ENCODE results near the gene SLC17A3.

DNA sequence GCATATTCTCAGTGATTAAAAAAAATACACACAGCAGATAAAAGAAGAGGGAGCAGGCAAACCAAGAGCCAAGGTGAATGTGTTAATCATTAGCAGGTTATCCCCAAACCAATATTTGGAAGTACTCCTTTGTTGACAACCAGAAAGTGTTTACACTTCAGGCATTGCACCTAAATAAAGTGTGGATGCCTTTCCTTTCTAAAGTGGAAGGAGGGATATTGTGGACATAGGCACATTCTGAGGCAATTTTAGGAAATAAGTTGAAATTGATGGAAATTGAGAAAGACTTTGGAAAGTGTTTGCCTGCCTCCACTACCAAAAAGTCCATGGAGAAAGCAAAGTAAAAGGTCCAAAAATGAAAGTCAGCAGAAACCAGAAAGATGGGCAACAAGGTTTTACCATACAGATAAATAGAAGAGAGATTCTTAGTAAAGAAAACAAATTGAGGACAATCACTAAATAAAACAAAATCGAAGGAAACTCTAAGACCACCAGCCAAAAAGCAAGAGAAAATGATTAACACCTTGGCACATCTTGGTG, 33.5 kb upstream of the SLC17A3 start:
- TF ChIP-seq, protein P1, sequence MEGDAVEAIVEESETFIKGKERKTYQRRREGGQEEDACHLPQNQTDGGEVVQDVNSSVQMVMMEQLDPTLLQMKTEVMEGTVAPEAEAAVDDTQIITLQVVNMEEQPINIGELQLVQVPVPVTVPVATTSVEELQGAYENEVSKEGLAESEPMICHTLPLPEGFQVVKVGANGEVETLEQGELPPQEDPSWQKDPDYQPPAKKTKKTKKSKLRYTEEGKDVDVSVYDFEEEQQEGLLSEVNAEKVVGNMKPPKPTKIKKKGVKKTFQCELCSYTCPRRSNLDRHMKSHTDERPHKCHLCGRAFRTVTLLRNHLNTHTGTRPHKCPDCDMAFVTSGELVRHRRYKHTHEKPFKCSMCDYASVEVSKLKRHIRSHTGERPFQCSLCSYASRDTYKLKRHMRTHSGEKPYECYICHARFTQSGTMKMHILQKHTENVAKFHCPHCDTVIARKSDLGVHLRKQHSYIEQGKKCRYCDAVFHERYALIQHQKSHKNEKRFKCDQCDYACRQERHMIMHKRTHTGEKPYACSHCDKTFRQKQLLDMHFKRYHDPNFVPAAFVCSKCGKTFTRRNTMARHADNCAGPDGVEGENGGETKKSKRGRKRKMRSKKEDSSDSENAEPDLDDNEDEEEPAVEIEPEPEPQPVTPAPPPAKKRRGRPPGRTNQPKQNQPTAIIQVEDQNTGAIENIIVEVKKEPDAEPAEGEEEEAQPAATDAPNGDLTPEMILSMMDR (IDR thresholded peaks at IDR 0.05 in 2 of 3, conservative IDR thresholded peaks at IDR 0.05 in 1 of 3; ENCODE audit: insufficient read depth in 2 of 3, low read depth in 1 of 3, low read length in 3 of 3): no peak
- no peak for TF ChIP-seq STAG1 (CRISPR knock-in tag; IDR thresholded peaks at IDR 0.05; ENCODE audit: borderline replicate concordance)
